Embryonic facial prominence (tissue), 1 donor: Measurements from ENCODE around the gene PKP3.
A peak's percentile ranks its signal among the peaks of the same experiment; 100 is the strongest.
"Not testable (repeated sequence)": the region's sequence is repeated elsewhere in the genome, so short reads cannot be mapped to it uniquely, and the experiment has no call there.

Experiments used
- DNase-seq: peaks from one replicate; pipeline ENCODE4 v3.0.0-alpha.2; 2016; ENCODE audit errors: extremely low spot score

Gene PKP3

GRCh38 chr11:396948-397548 lies 3.0 kb downstream of the PKP3 start:
- DNase-seq = no peak

- no peak for DNase-seq
These were observed 4.8 kb downstream of the PKP3 start for GRCh38 chr11:398826-399225.

GRCh38 chr11:399731-400211 lies 5.8 kb downstream of the PKP3 start:
- no peak for DNase-seq

- DNase-seq = no peak
These were observed 6.3 kb downstream of the PKP3 start for GRCh38 chr11:400241-400689.

GRCh38 chr11:401196-401595 lies 7.2 kb downstream of the PKP3 start:
- DNase-seq = not testable (repeated sequence)

GRCh38 chr11:403021-403760 lies 9.2 kb downstream of the PKP3 start:
- no peak for DNase-seq

GRCh38 chr11:403761-404431 lies 9.9 kb downstream of the PKP3 start:
- no peak for DNase-seq

- DNase-seq = no peak
These were observed 10.7 kb downstream of the PKP3 start for GRCh38 chr11:404551-405264.

- no peak for DNase-seq
These were observed 11.4 kb downstream of the PKP3 start for GRCh38 chr11:405323-405953.

- no peak for DNase-seq
These were observed 12.2 kb downstream of the PKP3 start for GRCh38 chr11:405954-406795.

GRCh38 chr11:406796-407650 lies 13.0 kb downstream of the PKP3 start:
- DNase-seq = peak; percentile 48

- no peak for DNase-seq
These were observed 13.7 kb downstream of the PKP3 start for GRCh38 chr11:407651-408123.

- DNase-seq = no peak
These were observed 14.4 kb downstream of the PKP3 start for GRCh38 chr11:408154-409007.

- DNase-seq = no peak
These were observed 15.1 kb downstream of the PKP3 start for GRCh38 chr11:409008-409599.

- no peak for DNase-seq
These were observed 15.8 kb downstream of the PKP3 start for GRCh38 chr11:409600-410483.

- not testable (repeated sequence) for DNase-seq
These were observed 16.7 kb downstream of the PKP3 start for GRCh38 chr11:410711-411110.

- DNase-seq = not testable (repeated sequence)
These were observed 17.5 kb downstream of the PKP3 start for GRCh38 chr11:411520-411919.
